HG02678 (cell line): ENCODE measurements around the gene KRT17.
"Not testable (repeated sequence)": the region's sequence is repeated elsewhere in the genome, so short reads cannot be mapped to it uniquely, and the experiment has no call there.

Source experiments
- ATAC-seq: cut with Tn5 transposase; IDR thresholded peaks from one replicate; pipeline ENCODE4 v1.9.1; 2021; ENCODE audit warnings: mild to moderate bottlenecking, moderate library complexity; ENCODE audit not compliant: unreplicated experiment

Gene KRT17

GRCh38 chr17:41621916-41622315, 2.5 kb downstream of the KRT17 start:
- ATAC-seq = no peak

- not testable (repeated sequence) for ATAC-seq
Observed at GRCh38 chr17:41621435-41621817, 2.9 kb downstream of the KRT17 start.

- ATAC-seq = no peak
Observed at GRCh38 chr17:41620583-41621434, 3.6 kb downstream of the KRT17 start.

- not testable (repeated sequence) for ATAC-seq
Observed at GRCh38 chr17:41619927-41620582, 4.3 kb downstream of the KRT17 start.

- no peak for ATAC-seq
Observed at GRCh38 chr17:41619036-41619926, 5.1 kb downstream of the KRT17 start.

GRCh38 chr17:41618341-41619035, 5.9 kb downstream of the KRT17 start:
- ATAC-seq = no peak

- no peak for ATAC-seq
Observed at GRCh38 chr17:41617698-41618097, 6.7 kb downstream of the KRT17 start.

- ATAC-seq = no peak
Observed at GRCh38 chr17:41617136-41617535, 7.2 kb downstream of the KRT17 start.

GRCh38 chr17:41616486-41616885, 7.9 kb downstream of the KRT17 start:
- ATAC-seq = not testable (repeated sequence)

GRCh38 chr17:41615454-41615853, 8.9 kb downstream of the KRT17 start:
- no peak for ATAC-seq

GRCh38 chr17:41614767-41615166, 9.6 kb downstream of the KRT17 start:
- not testable (repeated sequence) for ATAC-seq

- ATAC-seq = no peak
Observed at GRCh38 chr17:41614098-41614497, 10.3 kb downstream of the KRT17 start.

GRCh38 chr17:41613277-41614082, 10.9 kb downstream of the KRT17 start:
- ATAC-seq = no peak

GRCh38 chr17:41612376-41613160, 11.8 kb downstream of the KRT17 start, which contains the start of gene KRT16:
Gene KRT16 (minus strand): TSS chr17:41612767. CDS start chr17:41612688, 79 bp downstream.
- not testable (repeated sequence) for ATAC-seq

- no peak for ATAC-seq
Observed at GRCh38 chr17:41610965-41611640, 13.3 kb downstream of the KRT17 start.

- ATAC-seq = not testable (repeated sequence)
Observed at GRCh38 chr17:41610061-41610517, 14.3 kb downstream of the KRT17 start.

GRCh38 chr17:41606930-41607329, 17.4 kb downstream of the KRT17 start:
- ATAC-seq = not testable (repeated sequence)

GRCh38 chr17:41602524-41602923, 21.9 kb downstream of the KRT17 start:
- no peak for ATAC-seq
